PC-9 (cell line): ENCODE measurements around the gene TARM1.

Experiments used
- EZH2 ChIP-seq: fragments of 200-600 bp; sonication (generic); IDR thresholded peaks from 2 replicates; pipeline ENCODE4 v1.8.0; 2017; ENCODE audit warnings: antibody characterized with exemption, low read depth
- TF ChIP-seq, protein P1 (sequence below): fragments of 200-600 bp; sonication (generic); conservative IDR thresholded peaks from 2 replicates; pipeline ENCODE4 v1.6.1; 2017; ENCODE audit warnings: mixed run types, antibody characterized with exemption, mild to moderate bottlenecking, moderate library complexity

DNA sequence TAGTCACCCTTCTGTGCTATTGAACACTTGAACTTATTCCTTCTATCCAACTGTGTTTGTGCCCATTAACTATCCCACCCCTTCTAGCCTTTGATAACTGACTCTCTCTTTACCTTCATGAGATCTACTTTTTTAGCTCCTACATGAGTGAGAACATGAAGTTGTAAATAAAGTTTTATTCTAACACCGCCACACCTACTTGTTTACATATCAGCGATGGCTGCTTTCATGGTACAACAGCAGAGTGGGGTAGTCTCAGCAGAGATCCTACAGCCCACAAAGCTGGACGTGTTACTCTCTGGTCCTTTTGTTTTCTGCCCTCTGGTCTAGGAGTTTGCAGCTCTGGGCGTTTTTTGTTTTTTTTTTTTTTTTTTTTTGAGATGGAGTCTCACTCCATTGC is 41.2 kb downstream of the TARM1 start:
- TF ChIP-seq, protein P1, sequence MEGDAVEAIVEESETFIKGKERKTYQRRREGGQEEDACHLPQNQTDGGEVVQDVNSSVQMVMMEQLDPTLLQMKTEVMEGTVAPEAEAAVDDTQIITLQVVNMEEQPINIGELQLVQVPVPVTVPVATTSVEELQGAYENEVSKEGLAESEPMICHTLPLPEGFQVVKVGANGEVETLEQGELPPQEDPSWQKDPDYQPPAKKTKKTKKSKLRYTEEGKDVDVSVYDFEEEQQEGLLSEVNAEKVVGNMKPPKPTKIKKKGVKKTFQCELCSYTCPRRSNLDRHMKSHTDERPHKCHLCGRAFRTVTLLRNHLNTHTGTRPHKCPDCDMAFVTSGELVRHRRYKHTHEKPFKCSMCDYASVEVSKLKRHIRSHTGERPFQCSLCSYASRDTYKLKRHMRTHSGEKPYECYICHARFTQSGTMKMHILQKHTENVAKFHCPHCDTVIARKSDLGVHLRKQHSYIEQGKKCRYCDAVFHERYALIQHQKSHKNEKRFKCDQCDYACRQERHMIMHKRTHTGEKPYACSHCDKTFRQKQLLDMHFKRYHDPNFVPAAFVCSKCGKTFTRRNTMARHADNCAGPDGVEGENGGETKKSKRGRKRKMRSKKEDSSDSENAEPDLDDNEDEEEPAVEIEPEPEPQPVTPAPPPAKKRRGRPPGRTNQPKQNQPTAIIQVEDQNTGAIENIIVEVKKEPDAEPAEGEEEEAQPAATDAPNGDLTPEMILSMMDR, result no peak
- no peak for TF ChIP-seq EZH2
